KG1 (cell line): ENCODE data around the gene KIFC3.
"Not testable (repeated sequence)": the region's sequence is repeated elsewhere in the genome, so short reads cannot be mapped to it uniquely, and the experiment has no call there.

ENCODE experiments used
- DNase-seq: peaks from one replicate; lab custom pipeline; 2025; lab: John Stamatoyannopoulos, UW

Gene KIFC3

DNA sequence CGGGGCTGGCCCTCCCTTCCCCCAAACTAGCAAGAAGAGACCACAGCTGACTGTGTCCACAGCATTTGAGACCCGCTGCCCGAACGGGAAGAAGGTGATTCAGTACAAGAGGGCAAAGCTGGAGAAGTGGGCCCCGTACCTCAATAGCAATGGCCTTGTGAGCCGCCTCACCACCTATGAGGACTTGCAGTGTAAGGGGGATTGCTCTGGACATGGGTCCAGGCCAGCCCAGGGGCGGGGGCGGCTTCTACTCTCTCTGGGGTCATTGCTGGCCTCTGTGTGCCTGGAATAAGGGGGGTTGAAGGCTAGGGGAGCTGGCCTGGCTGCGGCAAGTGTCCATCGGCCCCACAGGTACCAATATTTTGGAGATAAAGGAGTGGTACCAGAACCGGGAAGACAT is 79.6 kb downstream of the KIFC3 start:
- DNase-seq: no peak

DNA sequence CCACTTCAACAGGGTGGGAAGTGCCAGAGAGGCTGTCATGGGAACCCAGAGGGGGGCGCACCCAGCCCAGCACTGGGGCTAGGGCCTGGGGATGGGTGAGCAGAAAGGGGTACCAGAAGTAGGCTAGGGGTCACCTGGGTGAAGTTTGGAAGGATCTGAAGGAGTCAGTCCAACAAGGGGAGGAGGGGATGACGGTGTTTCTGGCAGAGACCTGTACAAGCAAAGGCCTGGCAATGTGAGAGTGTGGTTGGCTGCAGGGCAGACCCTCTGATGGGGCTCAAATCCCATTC is 80.1 kb downstream of the KIFC3 start:
- no peak for DNase-seq

DNA sequence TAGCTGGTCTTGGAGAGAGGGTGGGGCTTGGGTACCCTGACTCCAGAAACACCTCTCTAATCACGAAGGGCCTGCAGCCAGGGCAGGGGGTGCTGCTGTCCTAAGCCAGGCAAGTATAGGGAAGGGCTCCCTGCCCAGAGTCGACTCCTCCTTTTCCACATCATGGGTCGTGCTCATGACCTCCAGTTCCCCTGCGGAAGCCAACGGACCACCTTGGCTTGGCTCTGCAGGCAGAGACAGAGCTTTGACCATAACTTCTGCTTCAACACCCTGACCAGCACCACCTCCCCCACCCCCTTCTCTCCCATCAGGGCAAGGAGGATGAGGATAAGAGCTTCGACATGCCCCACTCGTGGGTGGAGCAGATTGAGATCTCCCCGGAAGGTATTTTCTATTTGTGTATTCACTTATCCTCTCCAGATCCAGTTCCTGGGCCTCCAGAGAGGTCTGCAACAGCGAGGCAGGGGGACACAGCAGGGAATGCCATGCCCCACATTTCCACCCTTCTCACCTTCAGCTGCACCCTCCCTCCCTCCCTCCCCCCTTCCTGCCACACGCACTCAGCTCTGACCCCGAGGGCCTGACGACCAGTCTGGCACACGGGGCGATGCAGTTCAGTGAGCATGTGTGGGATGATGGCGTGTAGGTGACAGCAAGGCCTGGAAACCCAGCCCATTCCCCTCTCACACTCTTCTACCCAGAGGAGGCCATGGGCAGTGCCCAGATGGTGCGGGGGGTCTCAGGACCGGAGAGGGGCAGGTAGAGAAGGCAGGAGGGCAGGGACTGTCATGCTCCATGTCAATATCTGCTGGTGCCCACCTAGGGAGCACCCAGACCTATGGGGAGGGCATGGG is 80.7 kb downstream of the KIFC3 start:
- DNase-seq: no peak

DNA sequence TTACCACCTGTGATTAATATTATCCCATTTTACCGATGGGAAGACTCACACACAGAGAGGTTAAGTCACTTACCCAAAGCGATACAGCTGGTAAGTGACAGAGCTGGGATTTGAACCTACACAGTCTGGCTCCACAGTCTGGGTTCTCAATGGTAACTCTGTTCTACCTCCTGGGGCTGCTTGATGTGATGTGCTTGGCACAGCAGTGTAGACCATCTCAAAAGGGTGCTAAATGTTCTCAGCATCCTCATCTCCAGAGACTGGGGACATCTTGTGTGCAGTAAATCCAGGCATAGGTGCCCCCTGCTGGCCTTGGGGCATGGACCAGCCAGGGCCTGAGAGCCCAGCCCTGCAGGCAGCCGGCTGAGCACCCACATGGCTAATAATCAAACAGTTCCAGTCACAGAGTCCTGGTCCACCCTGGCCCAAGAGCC is 82.1 kb downstream of the KIFC3 start:
- DNase-seq: no peak

DNA sequence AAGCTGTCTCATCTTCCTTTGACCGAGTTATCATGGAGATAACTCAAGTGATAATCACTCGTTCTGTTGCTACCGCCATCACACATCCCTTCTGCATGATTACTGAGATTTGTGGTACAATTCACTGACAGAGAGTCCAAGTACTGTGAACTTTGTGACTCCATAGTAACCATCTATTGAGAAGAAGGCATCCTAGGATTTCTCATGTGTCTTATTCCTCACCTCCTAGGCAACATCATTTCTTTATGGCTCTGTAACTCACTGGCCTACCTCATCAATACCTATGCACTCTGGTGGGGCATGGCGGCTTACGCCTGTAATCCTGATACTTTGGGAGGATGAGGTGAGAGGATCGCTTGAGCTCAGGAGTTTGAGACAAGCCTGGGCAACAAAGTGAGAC is 88.2 kb downstream of the KIFC3 start:
- DNase-seq: no peak

DNA sequence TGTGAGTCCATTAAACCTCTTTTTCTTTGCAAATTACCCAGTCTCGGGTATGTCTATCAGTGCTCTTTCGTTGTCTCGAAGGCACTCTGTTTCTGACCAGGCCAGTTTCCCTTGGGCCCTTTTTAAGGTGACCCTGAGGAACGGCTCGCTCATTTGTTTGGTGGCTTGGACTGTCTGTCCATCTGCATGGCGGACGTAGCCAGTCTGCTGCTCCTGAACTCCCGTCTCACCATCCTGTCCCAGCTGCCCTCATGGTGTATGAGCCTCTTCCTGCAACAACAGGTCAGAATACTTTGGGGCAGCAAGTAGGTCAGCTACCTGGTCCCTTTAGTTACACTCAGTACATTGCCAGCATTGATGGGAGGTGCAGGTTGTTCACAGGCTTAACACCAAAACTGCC is 88.7 kb downstream of the KIFC3 start:
- DNase-seq: no peak

DNA sequence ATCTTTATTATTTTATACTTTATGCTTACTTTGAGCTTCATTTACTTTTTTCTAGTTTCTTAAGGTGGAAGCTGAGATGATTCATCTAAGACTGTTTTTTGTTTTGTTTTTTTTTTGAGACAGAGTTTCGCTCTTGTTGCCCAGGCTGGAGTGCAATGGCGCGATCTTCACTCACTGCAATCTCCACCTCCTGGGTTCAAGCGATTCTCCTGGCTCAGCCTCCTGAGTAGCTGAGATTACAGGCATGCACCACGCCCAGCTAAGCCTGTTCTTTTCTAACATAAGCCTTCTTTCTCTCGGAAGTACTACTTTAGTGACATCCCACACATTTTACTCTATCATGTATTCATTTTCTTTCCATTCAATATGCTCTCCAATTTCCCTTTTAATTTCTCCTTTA is 89.7 kb downstream of the KIFC3 start:
- DNase-seq: not testable (repeated sequence)

DNA sequence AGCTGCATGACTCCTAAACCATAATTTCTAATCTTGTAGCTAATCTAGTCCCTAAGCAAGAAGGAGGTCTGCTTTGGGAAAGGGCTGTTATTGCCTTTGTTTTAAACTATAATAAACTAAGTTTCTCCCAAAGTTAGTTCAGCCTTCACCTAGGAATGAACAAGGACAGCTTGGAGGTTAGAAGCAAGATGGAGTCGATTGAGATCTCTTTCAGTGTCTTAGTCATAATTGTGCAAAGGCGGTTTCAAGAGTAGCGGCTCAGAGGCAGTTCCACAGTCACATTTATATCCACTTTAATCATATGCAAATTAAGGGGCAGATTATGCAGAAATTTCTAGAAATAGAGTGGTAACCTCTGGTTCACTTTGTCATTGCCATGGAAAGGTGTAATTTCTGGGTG is 90.3 kb downstream of the KIFC3 start:
- DNase-seq: no peak

DNA sequence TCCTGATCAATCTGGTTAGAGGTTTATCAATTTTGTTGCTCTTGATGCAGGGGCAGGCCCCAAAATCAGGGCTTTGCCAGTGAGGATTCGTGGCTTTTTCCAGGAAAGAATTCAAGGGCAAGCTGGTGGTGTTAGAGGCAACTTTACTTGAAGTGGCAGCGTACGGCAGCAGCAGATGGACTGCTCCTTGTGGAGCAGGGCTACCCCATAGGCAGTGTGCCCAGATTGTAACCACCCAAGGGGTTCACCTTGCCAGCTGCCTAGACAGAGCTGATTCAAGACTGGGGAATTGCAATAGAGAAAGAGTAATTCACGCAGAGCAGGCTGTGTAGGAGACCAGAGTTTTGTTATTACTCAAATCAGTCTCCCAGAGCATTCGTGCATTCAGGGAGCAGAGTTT is 90.9 kb downstream of the KIFC3 start:
- no peak for DNase-seq

DNA sequence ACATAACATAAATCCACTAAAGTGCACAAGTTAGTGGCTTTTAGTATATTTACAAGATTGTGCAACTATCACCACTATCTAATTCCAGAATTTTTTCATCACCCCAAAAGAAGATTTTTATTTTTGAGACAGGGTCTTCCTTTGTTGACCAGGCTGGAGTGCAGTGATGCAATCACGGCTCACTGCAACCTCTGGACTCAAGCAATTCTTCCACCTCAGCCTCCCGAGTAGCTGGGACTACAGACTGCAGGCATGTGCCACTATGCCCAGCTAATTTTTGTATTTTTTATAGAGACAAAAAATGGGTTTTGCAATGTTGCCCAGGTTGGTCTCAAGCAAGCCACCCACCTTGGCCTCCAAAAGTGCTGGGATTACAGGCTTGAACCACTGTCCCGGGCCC is 92.6 kb downstream of the KIFC3 start:
- DNase-seq: no peak
